Adrenal gland (tissue), 12 donors: ENCODE data around the gene STX2. TPM values are rescaled to one million over a fixed set of nuclear protein-coding genes. Genes with fewer than 3 reads are reported as not detected.
A peak's percentile ranks its signal among the peaks of the same experiment; 100 is the strongest.

ENCODE experiments used
- DNase-seq, 7 donors: peaks; one replicate each; pipeline ENCODE4 v3.0.0-alpha.2; 2019 to 2020
- H3K27ac ChIP-seq, 5 donors: fragments of 200-600 bp; sonication (generic) in 4 of 5; 1 replicate in 3 of 5; 2 replicates in 2 of 5; pipeline versions ENCODE4 v1.5.1 to v1.8.0; 2016 to 2020; ENCODE audit warnings: mild to moderate bottlenecking in 1 of 5
- H3K27me3 ChIP-seq: fragments of 200-600 bp; 2 replicates; pipeline ENCODE4 v1.8.0; 2021
- H3K36me3 ChIP-seq, 2 donors: fragments of 200-600 bp; replicated peaks in 1 of 2; 1 replicate in 1 of 2; 2 replicates in 1 of 2; pipeline versions ENCODE4 v1.5.1 to v1.8.0; 2018 to 2022
- H3K4me1 ChIP-seq, 2 donors: fragments of 200-600 bp; replicated peaks in 1 of 2; 1 replicate in 1 of 2; 2 replicates in 1 of 2; pipeline versions ENCODE4 v1.5.1 to v1.8.0; 2018 to 2021
- H3K4me3 ChIP-seq, 4 donors: fragments of 200-600 bp; sonication (generic) in 3 of 4; one replicate each; pipeline ENCODE4 v1.5.1; 2016 to 2018
- H3K9me3 ChIP-seq, 3 donors: fragments of 200-600 bp; sonication (generic) in 1 of 3; replicated peaks in 1 of 3; 1 replicate in 2 of 3; 2 replicates in 1 of 3; pipeline versions ENCODE4 v1.5.1 to v1.8.0; 2016 to 2021
- CTCF ChIP-seq, 6 experiments: fragments of 450-650 bp in 4 of 6; fragments of 200-600 bp in 2 of 6; sonication (generic) in 1 of 6; IDR thresholded peaks; 1 replicate in 5 of 6; 2 replicates in 1 of 6; pipeline versions ENCODE4 v1.5.1 to v1.8.0; 2016 to 2021; ENCODE audit warnings: antibody characterized with exemption in 6 of 6, mild to moderate bottlenecking in 2 of 6, moderate library complexity in 1 of 6
- POLR2A ChIP-seq, 2 donors: fragments of 450-650 bp; IDR thresholded peaks; one replicate each; pipeline ENCODE4 v1.6.1; 2017; ENCODE audit warnings: antibody characterized with exemption in 2 of 2, mild to moderate bottlenecking in 2 of 2, moderate library complexity in 1 of 2
- WGBS, 4 donors: extraction: QIAGEN DNeasy Blood & Tissue Kit in 2 of 4; methylation state at CpG; one replicate each; pipeline versions ENCODE4 v1.1.5 to v1.1.7; 2013 to 2017; 5-methylcytosine and 5-hydroxymethylcytosine counted together
- intact Hi-C, 2 donors: fragments of 100-400 bp; cut with DNase I; formaldehyde crosslinking; loops; one replicate each; pipeline versions ENCODE4 v1.14.1 to v1.15.0; 2022 to 2023
- polyA plus RNA-seq, 3 donors: library from polyadenylated mRNA; stranded (reverse); fragments of 200-250 nt in 2 of 3; fragments of 350-450 nt in 1 of 3; fragmentation: Illumina TruSeq in 1 of 3; extraction: RNeasy Lipid Tissue Mini Kit (QIAGEN cat#74804) in 1 of 3; gene quantifications; one replicate each; pipeline ENCODE4 v1.2.3, GENCODE V29; 2013 to 2014
- total RNA-seq, 9 donors: library from RNA; depleted of rRNA in 4 of 9; stranded (reverse); fragments of >200 nt in 4 of 9; fragments of 120-200 nt in 1 of 9; fragmentation: NEBNext Ultra II Directional in 1 of 9; extraction: Animal tissue kit (Norgen Biotek cat#: 25700) in 1 of 9; gene quantifications; one replicate each; pipeline versions ENCODE4 v1.1.0 to v1.2.4, GENCODE V29; 2013 to 2023
- donor health status: healthy with polysubstance abuse.
- donor health status: Bipolar disorder and iron deficiency.
- donor health status: DM: yes; HTN: yes; CAD: no.
- donor health status: DM: no; HTN: no; CAD: no.
- donor health status: DM: no; HTN: no; CAD: no.
- donor health status: DM: yes; HTN: yes; CAD: no.

The STX2 gene
- total and polyA plus RNA-seq, 12 donors: 8.3 to 23.8 (median 13.6) TPM

DNA sequence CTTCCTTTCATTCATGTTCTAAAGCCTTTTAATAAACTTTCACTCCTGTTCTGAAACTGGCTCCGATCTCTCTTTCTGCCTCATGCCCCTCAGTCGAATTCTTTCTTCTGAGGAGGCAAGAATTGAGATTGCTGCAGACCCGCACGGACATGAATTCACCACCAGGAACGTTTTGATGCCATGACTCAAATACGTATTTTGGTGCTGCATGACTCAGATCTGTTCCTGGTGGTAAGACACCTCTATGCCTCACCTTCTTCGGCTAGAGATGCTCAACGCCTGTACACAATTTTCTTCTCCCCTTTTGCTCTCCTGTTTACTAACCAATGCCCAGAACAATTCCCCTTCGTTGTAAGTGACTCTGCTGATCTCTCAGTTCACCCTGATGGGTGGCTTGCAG is 70.9 kb downstream of the STX2 start:
- Histone ChIP-seq H3K27ac (no peak overlapping the region), H3K9me3 (no peaks in the 10 kb centered on the region), H3K4me1 (no peaks in the 10 kb centered on the region), H3K27me3 (no peaks in the 10 kb centered on the region), H3K36me3 (no peaks in the 10 kb centered on the region), H3K4me3 (no peak overlapping the region)
- WGBS, 4 donors: 57 to 75% (median 70%) methylated on average over 9 of the region's 9 CpGs
- TF ChIP-seq CTCF (IDR thresholded peaks at IDR 0.05) (no peak), POLR2A (IDR thresholded peaks at IDR 0.05) (no peak)
- intact Hi-C loops: no loop called here
- no peak for DNase-seq

DNA sequence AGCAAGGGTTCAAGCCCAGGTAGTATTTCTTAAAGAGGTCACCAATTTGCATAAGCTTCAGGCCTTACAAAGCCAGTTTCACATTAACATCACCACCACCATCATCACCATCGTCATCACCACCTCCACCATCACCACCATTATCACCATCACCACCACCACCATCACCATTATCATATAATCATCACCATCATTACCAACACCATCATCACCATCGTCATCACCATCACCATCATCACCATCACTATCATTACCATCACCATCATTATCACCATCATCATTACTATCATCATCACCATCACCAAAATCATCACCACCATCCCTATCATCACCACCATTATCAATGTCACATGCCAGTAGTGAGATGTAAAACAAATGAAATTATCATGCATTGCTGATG is 72.6 kb downstream of the STX2 start:
- Histone ChIP-seq H3K9me3 (no peaks in the 10 kb centered on the region), H3K27me3 (peaks cover 9% of the 10 kb centered on the region), H3K4me1 (no peaks in the 10 kb centered on the region), H3K27ac (no peak overlapping the region), H3K36me3 (no peaks in the 10 kb centered on the region), H3K4me3 (no peak overlapping the region)
- TF ChIP-seq POLR2A (IDR thresholded peaks at IDR 0.05) (no peak), CTCF (IDR thresholded peaks at IDR 0.05) (no peak)
- no peak for DNase-seq
- 73 to 87% (median 81%) methylated on average over 2 of the region's 2 CpGs for WGBS, 4 donors
- intact Hi-C loops: no loop called here

DNA sequence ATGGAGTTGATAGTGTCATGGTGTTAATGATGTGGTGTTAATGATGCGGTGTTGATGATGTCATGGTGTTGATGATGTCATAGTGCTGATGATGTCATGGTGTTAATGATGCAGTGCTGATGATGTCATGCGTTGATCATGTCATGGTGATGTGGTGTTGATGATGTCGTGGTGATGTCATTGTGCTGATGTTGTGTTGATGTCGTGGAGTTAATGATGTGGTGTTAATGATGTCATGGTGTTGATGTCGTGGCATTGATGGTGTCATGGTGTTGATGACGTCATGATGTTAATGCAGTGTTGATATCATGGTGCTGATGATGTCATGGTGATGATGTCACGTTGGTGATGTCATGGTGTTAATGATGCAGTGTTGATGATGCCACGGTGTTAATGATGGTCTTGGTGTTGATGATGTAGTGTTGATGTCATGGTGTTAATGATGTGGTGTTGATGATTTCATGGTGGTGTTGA is 73.8 kb downstream of the STX2 start:
- Histone ChIP-seq H3K27me3 (peaks cover 9% of the 10 kb centered on the region), H3K9me3 (no peaks in the 10 kb centered on the region), H3K36me3 (no peaks in the 10 kb centered on the region), H3K4me3 (no peak overlapping the region), H3K27ac (no peak overlapping the region), H3K4me1 (no peaks in the 10 kb centered on the region)
- no peak for TF ChIP-seq CTCF (IDR thresholded peaks at IDR 0.05)
- no peak for TF ChIP-seq POLR2A (IDR thresholded peaks at IDR 0.05)
- WGBS, 4 donors: 87 to 90% (median 87%) methylated on average over 8 of the region's 8 CpGs
- intact Hi-C loops: no loop called here
- DNase-seq: no peak

- H3K27ac ChIP-seq: no peak overlapping the region
- no peaks in the 10 kb centered on the region for H3K4me1 ChIP-seq
- DNase-seq: peak in 3 of 7 donors; percentile 7 to 57 (median 34)
- 84 to 94% (median 93%) methylated on average over 14 of the region's 14 CpGs for WGBS, 4 donors
- intact Hi-C loops: loop anchor here in 1 of 2 donors (5.0 kb wide), 1 partner anchor 53 kb away; no protein-coding TSS in a partner anchor
- H3K36me3 ChIP-seq: no peaks in the 10 kb centered on the region
- no peaks in the 10 kb centered on the region for H3K9me3 ChIP-seq
- H3K27me3 ChIP-seq: peaks cover 9% of the 10 kb centered on the region
- H3K4me3 ChIP-seq: no peak overlapping the region
- TF ChIP-seq POLR2A (IDR thresholded peaks at IDR 0.05) (no peak), CTCF (IDR thresholded peaks at IDR 0.05) (no peak)
These were observed 74.4 kb downstream of the STX2 start for GRCh38 chr12:130764475-130765185.
